Sigmoid colon (tissue), 4 donors: ENCODE data around the gene PTBP2.

ENCODE experiments used
- CTCF ChIP-seq, 4 experiments: fragments of 450-650 bp in 3 of 4; fragments of 200-600 bp in 1 of 4; IDR thresholded peaks; one replicate each; pipeline ENCODE4 v1.5.1; 2016 to 2019; ENCODE audit warnings: antibody characterized with exemption in 4 of 4, mild to moderate bottlenecking in 3 of 4, moderate library complexity in 2 of 4
- EP300 ChIP-seq, 4 donors: sonication (generic); formaldehyde crosslinking; IDR thresholded peaks; one replicate each; pipeline ENCODE4 v1.6.1; 2017; ENCODE audit warnings: antibody characterized with exemption in 4 of 4
- POLR2A ChIP-seq, 2 donors: fragments of 450-650 bp; IDR thresholded peaks; one replicate each; pipeline ENCODE4 v1.6.1; 2016; ENCODE audit warnings: antibody characterized with exemption in 2 of 2, mild to moderate bottlenecking in 2 of 2, moderate library complexity in 2 of 2

GRCh38 chr1:96713649-96714048 is 7.9 kb upstream of the PTBP2 start:
- TF ChIP-seq POLR2A (IDR thresholded peaks at IDR 0.05) = no peak
- no peak for TF ChIP-seq EP300 (IDR thresholded peaks at IDR 0.05)
- TF ChIP-seq CTCF (IDR thresholded peaks at IDR 0.05) = no peak
